Progenitor cell of endocrine pancreas (in vitro differentiated cells): ENCODE results near the gene ZFP42. TPM values are rescaled to one million over a fixed set of nuclear protein-coding genes. Genes with fewer than 3 reads are reported as not detected.

Experiments
- DNase-seq: peaks from one replicate; pipeline ENCODE4 v3.0.0; 2021; ENCODE audit warnings: low spot score; ENCODE audit not compliant: unreplicated experiment
- H3K27ac Mint-ChIP-seq: 2 replicates; pipeline ENCODE4 v1.8.0; 2021; ENCODE audit warnings: mild to moderate bottlenecking, moderate library complexity, mixed read lengths
- H3K27me3 Mint-ChIP-seq: 2 replicates; pipeline ENCODE4 v1.8.0; 2021; ENCODE audit warnings: mixed read lengths
- H3K36me3 Mint-ChIP-seq: 2 replicates; pipeline ENCODE4 v1.8.0; 2022; ENCODE audit warnings: mixed read lengths; ENCODE audit not compliant: insufficient read depth
- H3K4me1 Mint-ChIP-seq: 2 replicates; pipeline ENCODE4 v1.8.0; 2021; ENCODE audit warnings: low read depth, mixed read lengths
- H3K4me3 Mint-ChIP-seq: 2 replicates; pipeline ENCODE4 v1.8.0; 2021; ENCODE audit warnings: low read depth, mild to moderate bottlenecking, moderate library complexity, mixed read lengths
- H3K9me3 Mint-ChIP-seq: 2 replicates; pipeline ENCODE4 v1.8.0; 2021; ENCODE audit warnings: low read depth, mixed read lengths
- total RNA-seq: library from RNA; stranded (reverse); gene quantifications from 2 replicates; pipeline ENCODE4 v1.2.1, GENCODE V29; 2021
- TF ChIP-seq, protein P1 (sequence below): fragments of 200-600 bp; sonication (generic); IDR thresholded peaks from one replicate; pipeline ENCODE4 v1.5.0; 2021; ENCODE audit warnings: antibody characterized with exemption, mild to moderate bottlenecking; ENCODE audit not compliant: unreplicated experiment

Gene ZFP42
- total RNA-seq, 1 donor from 2014 or later, result 3.9 TPM

- no peaks in the 10 kb centered on the region for H3K4me1 Mint-ChIP-seq
- H3K9me3 Mint-ChIP-seq, result no peaks in the 10 kb centered on the region
- TF ChIP-seq, protein P1, sequence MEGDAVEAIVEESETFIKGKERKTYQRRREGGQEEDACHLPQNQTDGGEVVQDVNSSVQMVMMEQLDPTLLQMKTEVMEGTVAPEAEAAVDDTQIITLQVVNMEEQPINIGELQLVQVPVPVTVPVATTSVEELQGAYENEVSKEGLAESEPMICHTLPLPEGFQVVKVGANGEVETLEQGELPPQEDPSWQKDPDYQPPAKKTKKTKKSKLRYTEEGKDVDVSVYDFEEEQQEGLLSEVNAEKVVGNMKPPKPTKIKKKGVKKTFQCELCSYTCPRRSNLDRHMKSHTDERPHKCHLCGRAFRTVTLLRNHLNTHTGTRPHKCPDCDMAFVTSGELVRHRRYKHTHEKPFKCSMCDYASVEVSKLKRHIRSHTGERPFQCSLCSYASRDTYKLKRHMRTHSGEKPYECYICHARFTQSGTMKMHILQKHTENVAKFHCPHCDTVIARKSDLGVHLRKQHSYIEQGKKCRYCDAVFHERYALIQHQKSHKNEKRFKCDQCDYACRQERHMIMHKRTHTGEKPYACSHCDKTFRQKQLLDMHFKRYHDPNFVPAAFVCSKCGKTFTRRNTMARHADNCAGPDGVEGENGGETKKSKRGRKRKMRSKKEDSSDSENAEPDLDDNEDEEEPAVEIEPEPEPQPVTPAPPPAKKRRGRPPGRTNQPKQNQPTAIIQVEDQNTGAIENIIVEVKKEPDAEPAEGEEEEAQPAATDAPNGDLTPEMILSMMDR, result no peak
- H3K4me3 Mint-ChIP-seq, result no peak overlapping the region
- DNase-seq, result no peak
- H3K36me3 Mint-ChIP-seq, result peaks cover 2% of the 10 kb centered on the region
- H3K27ac Mint-ChIP-seq, result no peak overlapping the region
- H3K27me3 Mint-ChIP-seq, result no peaks in the 10 kb centered on the region
These were observed 12.8 kb downstream of the ZFP42 start for GRCh38 chr4:188008377-188008776.

DNA sequence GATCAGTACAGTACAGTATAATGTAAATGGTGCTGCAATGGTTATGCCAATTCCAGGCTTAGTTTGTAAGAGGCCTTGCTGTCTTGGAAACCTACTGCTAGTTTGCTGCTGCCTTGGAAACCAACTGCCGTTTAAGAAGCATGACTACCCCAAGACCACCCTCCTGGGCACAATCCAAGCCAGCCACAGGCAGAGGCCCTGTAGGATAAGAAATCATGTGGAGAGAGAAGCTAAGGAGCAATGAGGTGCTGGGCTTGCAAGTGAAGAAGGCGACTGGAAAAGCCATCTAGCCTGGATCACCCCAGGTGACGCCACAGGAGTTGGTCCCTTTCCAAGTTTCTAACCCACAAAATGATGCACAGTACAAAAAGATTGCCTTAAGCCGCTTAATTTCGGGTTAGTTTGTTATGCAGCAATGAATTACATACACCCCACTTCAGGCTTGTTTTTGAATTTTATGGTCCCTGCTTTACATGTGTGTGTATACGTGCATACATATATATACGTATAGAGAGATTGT, 16.9 kb downstream of the ZFP42 start:
- no peaks in the 10 kb centered on the region for H3K9me3 Mint-ChIP-seq
- DNase-seq, result no peak
- H3K36me3 Mint-ChIP-seq, result no peaks in the 10 kb centered on the region
- no peak overlapping the region for H3K4me3 Mint-ChIP-seq
- peaks cover 6% of the 10 kb centered on the region for H3K27me3 Mint-ChIP-seq
- H3K27ac Mint-ChIP-seq, result no peak overlapping the region
- TF ChIP-seq, protein P1, result no peak
- H3K4me1 Mint-ChIP-seq, result peaks cover 11% of the 10 kb centered on the region

DNA sequence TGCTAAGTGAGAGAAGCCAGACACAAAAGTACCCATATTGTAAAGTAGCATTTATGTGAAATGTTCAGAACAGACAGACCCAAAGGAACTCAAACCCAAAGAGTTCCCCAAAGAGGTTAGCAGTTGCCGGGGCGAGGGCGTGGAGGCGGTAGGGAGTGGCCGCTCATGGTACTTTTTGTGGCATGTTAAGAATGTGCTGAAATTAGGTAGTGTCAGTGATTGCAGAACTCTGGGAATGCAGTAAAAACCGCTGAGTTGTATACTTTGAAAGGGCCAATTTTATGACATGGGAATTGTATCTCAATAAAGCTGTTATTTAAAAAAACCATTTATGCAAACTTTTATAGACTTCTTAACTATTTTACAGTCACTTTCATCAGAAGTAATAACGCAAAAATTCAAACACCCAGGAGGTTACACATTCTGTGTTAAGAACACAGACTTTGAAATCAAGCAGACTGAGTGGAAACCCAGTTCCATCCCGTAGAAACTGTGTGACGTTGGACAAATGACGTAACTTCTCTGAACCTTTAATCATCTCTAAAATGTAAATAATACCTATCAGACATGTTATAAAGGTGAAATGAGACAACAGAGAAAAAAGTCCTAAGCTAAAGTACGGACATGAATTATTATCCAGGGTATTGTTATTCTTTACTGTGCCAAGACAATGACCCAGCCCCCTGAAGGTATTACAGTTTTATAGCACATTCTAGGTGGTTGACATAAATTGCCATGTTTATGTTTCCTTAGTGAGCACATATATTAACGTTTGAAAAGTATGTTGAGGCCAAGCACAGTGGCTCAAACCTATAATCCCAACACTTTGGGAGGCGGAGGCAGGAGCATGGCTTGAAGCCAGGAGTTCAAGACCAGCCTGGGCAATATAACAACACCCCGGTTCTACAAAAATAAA, 19.7 kb downstream of the ZFP42 start:
- Mint-ChIP-seq H3K36me3 (no peaks in the 10 kb centered on the region), H3K27me3 (peaks cover 6% of the 10 kb centered on the region), H3K9me3 (no peaks in the 10 kb centered on the region), H3K4me3 (no peak overlapping the region), H3K27ac (no peak overlapping the region), H3K4me1 (peaks cover 11% of the 10 kb centered on the region)
- TF ChIP-seq, protein P1, result no peak
- no peak for DNase-seq

DNA sequence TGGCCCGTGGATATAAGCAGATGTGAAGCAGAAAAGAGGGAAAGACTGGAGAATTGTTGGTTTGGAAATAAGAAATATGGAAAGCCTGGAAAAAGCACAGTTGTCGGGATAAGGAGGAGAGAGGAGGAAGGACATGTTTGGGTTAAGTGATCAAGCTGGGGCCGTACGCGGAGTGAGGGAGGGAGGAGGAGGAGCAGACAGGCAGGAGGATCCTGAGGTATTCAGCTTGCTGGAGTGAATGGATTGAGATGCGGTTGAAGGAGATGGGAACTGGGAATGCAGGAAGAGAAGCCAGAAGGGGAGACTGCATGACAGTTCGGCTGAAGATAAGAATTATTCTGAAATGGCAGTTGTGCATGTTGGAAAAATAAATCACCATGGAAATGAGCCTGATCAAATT, 21.2 kb downstream of the ZFP42 start:
- Mint-ChIP-seq H3K4me3 (no peak overlapping the region), H3K27ac (no peak overlapping the region), H3K4me1 (peaks cover 13% of the 10 kb centered on the region), H3K36me3 (no peaks in the 10 kb centered on the region), H3K9me3 (no peaks in the 10 kb centered on the region), H3K27me3 (peaks cover 6% of the 10 kb centered on the region)
- DNase-seq, result no peak
- TF ChIP-seq, protein P1, result no peak

DNA sequence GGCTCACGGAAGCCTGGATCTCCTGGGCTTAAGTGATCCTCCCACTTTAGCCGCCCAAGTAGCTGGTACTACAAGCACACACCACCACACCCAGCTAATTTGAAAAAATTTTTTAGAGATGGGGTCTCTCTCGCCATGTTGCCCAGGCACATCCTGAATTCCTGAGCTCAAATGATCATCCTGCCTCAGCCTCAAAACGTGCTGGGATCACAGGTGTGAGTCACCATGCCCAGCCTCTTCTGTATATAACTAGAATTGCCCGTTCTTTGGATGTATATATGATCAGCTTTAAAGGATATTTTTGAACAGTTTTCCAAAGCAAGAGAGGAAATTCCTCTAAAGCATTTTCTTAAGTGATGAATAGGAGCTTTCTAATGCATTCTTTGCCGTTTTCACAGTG, 22.7 kb downstream of the ZFP42 start:
- TF ChIP-seq, protein P1, result no peak
- DNase-seq, result no peak
- H3K9me3 Mint-ChIP-seq, result no peaks in the 10 kb centered on the region
- peaks cover 16% of the 10 kb centered on the region for H3K4me1 Mint-ChIP-seq
- peaks cover 6% of the 10 kb centered on the region for H3K27me3 Mint-ChIP-seq
- no peaks in the 10 kb centered on the region for H3K36me3 Mint-ChIP-seq
- H3K27ac Mint-ChIP-seq, result no peak overlapping the region
- no peak overlapping the region for H3K4me3 Mint-ChIP-seq
